Measurements from ENCODE around the gene ABHD8.

GRCh38 chr19:17320435-17320834, 17.2 kb upstream of the ABHD8 start:
- TF ChIP-seq REST (IDR thresholded peaks at IDR 0.05; ENCODE audit: insufficient read depth in 1 of 2, low read depth in 2 of 2, low read length in 2 of 2) (no peak), POLR2AphosphoS5 (IDR thresholded peaks at IDR 0.05; ENCODE audit: low read depth, low read length) (no peak), SIN3A (IDR thresholded peaks at IDR 0.05; ENCODE audit: borderline replicate concordance, insufficient read depth, low read length) (no peak)
